ENCODE data around the gene DNAJC1. TPM values are rescaled to one million over a fixed set of nuclear protein-coding genes. Genes with fewer than 3 reads are reported as not detected.

The DNAJC1 gene
- polyA plus RNA-seq, 1 experiment: 33.2 TPM

GRCh38 chr10:21758696-21759095, 244.8 kb downstream of the DNAJC1 start:
- no peak for DNase-seq (ENCODE audit: low read depth)

DNA sequence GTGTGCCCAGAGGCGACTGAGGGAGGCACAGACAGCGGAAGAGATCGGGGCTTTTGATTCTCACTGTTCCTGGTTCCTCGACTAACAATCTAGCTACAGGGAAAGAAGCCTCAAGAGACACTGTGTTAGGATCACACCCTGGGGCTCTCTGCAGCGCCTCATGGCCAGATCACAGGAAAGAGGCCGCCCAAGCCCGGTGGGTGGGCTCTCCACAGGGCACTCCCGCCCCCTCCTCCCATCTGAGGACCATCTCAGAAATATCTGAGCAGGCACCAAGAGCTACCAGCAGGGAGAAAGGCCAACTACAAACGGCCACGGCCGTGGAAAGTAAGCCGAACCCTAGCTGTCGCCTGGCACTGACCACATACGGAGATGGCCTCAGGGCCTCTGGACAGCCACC, 245.3 kb downstream of the DNAJC1 start:
- ChIA-PET POLR2A (no interaction called here), CTCF (interaction anchor here (0.5 to 1.5 kb wide), 4 partner anchors 11 to 263 kb away, joined by 3 to 4 read pairs (median 3); no protein-coding TSS in a partner anchor)
- H3K36me3 ChIP-seq (ENCODE audit: control insufficient read depth, insufficient read depth, low read length): peaks cover 4% of the 10 kb centered on the region
- no peak for DNase-seq (ENCODE audit: low read depth)
- no peak for TF ChIP-seq CTCF (IDR thresholded peaks at IDR 0.05; ENCODE audit: insufficient read depth, low read depth, low read length)
- no peaks in the 10 kb centered on the region for H3K27me3 ChIP-seq (ENCODE audit: control insufficient read depth, insufficient read depth, low read length)
- no peak overlapping the region for H3K4me3 ChIP-seq (ENCODE audit: low read depth, low read length)

More at GRCh38 chr10:21758696-21759095, 244.8 kb downstream of the DNAJC1 start:
- H3K27me3 ChIP-seq (ENCODE audit: control insufficient read depth, insufficient read depth, low read length): no peaks in the 10 kb centered on the region
- no peak for TF ChIP-seq CTCF (IDR thresholded peaks at IDR 0.05; ENCODE audit: insufficient read depth, low read depth, low read length)
- H3K4me3 ChIP-seq (ENCODE audit: low read depth, low read length): no peak overlapping the region
- POLR2A ChIA-PET: no interaction called here
- CTCF ChIA-PET: interaction anchor here (1.0 to 1.5 kb wide), 3 partner anchors 10 to 263 kb away, joined by 3 to 4 read pairs (median 3); no protein-coding TSS in a partner anchor
- H3K36me3 ChIP-seq (ENCODE audit: control insufficient read depth, insufficient read depth, low read length): peaks cover 4% of the 10 kb centered on the region

GRCh38 chr10:21757185-21757901, 246.2 kb downstream of the DNAJC1 start:
- H3K36me3 ChIP-seq (ENCODE audit: control insufficient read depth, insufficient read depth, low read length): peaks cover 4% of the 10 kb centered on the region
- ChIA-PET POLR2A (no interaction called here), CTCF (interaction anchor here (0.6 to 1.5 kb wide), 3 partner anchors 11 to 331 kb away, joined by 3 to 4 read pairs (median 3); no protein-coding TSS in a partner anchor)
- no peak for TF ChIP-seq CTCF (IDR thresholded peaks at IDR 0.05; ENCODE audit: insufficient read depth, low read depth, low read length)
- DNase-seq (ENCODE audit: low read depth): no peak
- no peak overlapping the region for H3K4me3 ChIP-seq (ENCODE audit: low read depth, low read length)
- H3K27me3 ChIP-seq (ENCODE audit: control insufficient read depth, insufficient read depth, low read length): no peaks in the 10 kb centered on the region

DNA sequence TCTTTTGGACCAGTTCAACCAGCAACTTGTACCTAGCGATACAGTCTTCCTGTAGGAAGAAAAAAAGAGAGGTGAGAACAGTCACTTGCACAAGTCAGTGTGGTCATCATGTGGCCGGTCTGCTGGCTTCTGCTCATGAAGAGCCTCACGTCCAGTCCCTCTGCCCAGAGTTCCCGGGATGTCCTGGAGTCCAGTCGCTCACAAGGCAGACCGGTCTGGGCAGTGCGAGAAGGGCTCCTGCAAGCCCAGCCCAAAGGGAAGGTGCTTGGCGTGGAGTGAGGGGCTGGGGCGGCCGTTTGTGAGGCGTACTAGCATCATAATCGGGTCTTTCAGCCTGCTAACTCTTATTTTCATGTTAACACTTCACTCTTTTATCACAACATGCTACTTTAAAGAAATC, 246.8 kb downstream of the DNAJC1 start:
- CTCF ChIA-PET: no interaction called here
- no peak overlapping the region for H3K4me3 ChIP-seq (ENCODE audit: low read depth, low read length)
- no peak for TF ChIP-seq CTCF (IDR thresholded peaks at IDR 0.05; ENCODE audit: insufficient read depth, low read depth, low read length)
- H3K27me3 ChIP-seq (ENCODE audit: control insufficient read depth, insufficient read depth, low read length): no peaks in the 10 kb centered on the region
- DNase-seq (ENCODE audit: low read depth): no peak
- POLR2A ChIA-PET: no interaction called here
- peaks cover 4% of the 10 kb centered on the region for H3K36me3 ChIP-seq (ENCODE audit: control insufficient read depth, insufficient read depth, low read length)

DNA sequence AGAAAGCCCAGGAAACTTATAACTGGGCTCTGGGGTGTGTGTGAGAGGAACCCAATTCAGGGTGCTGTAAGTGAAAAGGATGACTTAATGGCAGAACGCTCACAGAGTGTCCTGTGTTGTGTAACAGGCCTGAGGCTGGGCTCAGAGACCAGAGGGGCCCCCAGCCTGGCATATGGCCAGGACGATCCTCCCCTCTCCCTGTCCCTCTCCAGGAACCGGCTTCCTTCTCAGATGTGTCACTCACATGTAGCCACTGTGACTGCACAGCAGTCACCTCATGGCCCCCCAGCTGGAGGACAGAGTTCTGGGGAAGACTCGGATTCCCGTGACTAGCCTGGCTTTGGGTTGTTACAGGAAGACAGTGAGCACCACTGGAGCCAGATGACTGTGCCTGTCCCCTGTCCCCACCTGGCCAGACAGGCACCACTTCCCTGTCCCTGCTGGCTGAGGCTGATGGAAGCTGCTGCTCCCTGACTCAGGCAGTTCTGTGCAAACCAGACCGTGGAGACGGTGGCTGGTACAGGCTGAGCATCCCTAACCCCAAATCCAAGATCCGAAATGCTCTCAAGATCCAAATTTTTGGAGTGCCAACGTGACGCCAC, 249.0 kb downstream of the DNAJC1 start:
- DNase-seq (ENCODE audit: low read depth): no peak
- peaks cover 4% of the 10 kb centered on the region for H3K36me3 ChIP-seq (ENCODE audit: control insufficient read depth, insufficient read depth, low read length)
- no peaks in the 10 kb centered on the region for H3K27me3 ChIP-seq (ENCODE audit: control insufficient read depth, insufficient read depth, low read length)
- no peak for TF ChIP-seq CTCF (IDR thresholded peaks at IDR 0.05; ENCODE audit: insufficient read depth, low read depth, low read length)
- H3K4me3 ChIP-seq (ENCODE audit: low read depth, low read length): no peak overlapping the region
- ChIA-PET POLR2A (no interaction called here), CTCF (interaction anchor here (0.7 kb wide), 1 partner anchor 246 kb away, joined by 3 read pairs; no protein-coding TSS in a partner anchor)

Data from BJ (cell line).